GM23338 (cell line): ENCODE results near the gene HEBP1.

Source experiments
- CREB1 ChIP-seq: fragments of 250-450 bp; sonication (Bioruptor Pico); IDR thresholded peaks from 2 replicates; pipeline ENCODE4 v1.5.0; 2020; ENCODE audit warnings: low read depth, mild to moderate bottlenecking, moderate library complexity
- CTCF ChIP-seq, 2 experiments: fragments of 200-600 bp in 1 of 2; sonication (generic) in 1 of 2; conservative IDR thresholded peaks; 2 replicates each; pipeline versions ENCODE4 v1.5.1 to v1.6.1; 2016 to 2017; ENCODE audit warnings: antibody characterized with exemption in 2 of 2, low read depth in 2 of 2, mild to moderate bottlenecking in 2 of 2, moderate library complexity in 1 of 2
- ETS1 ChIP-seq: IDR thresholded peaks from 2 replicates; pipeline ENCODE4 v1.6.1; 2016; ENCODE audit warnings: antibody characterized with exemption
- EZH2 ChIP-seq: fragments of 200-600 bp; sonication (generic); IDR thresholded peaks from one replicate; pipeline ENCODE4 v1.8.0; 2017; ENCODE audit warnings: antibody characterized with exemption, mild to moderate bottlenecking, low read depth; ENCODE audit not compliant: unreplicated experiment
- EZH2phosphoT487 ChIP-seq: fragments of 200-600 bp; sonication (generic); IDR thresholded peaks from one replicate; pipeline ENCODE4 v1.8.1; 2018; ENCODE audit warnings: antibody characterized with exemption; ENCODE audit not compliant: unreplicated experiment
- POLR2AphosphoS5 ChIP-seq: IDR thresholded peaks from 2 replicates; pipeline ENCODE4 v1.6.1; 2016; ENCODE audit warnings: antibody characterized with exemption, low read depth
- REST ChIP-seq: IDR thresholded peaks from one replicate; pipeline ENCODE4 v1.6.1; 2018; ENCODE audit warnings: antibody characterized with exemption; ENCODE audit not compliant: unreplicated experiment
- ZNF331 ChIP-seq: fragments of 250-450 bp; sonication (Bioruptor Pico); IDR thresholded peaks from 2 replicates; pipeline ENCODE4 v1.5.0; 2020; ENCODE audit warnings: low read depth, mild to moderate bottlenecking, moderate library complexity

DNA sequence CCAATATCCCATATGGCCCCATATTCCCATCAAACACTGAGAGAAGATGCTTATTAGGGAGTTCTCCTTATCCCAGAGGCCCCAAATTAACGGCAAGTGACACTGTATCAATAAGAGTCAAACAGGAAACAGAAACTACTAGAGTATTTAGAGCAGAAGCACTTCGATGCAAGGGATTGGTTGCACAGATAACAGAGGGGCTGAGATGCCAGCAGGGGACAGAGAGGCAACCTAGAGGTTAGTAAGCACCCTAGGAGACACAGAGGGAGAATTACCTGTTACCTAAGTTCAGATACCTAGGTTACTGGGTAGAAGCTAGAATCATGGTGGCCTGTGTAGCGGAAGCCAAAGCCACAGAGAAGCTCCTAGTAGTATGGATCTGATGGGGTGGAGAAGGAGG is 2.9 kb downstream of the HEBP1 start:
- TF ChIP-seq CTCF (conservative IDR thresholded peaks at IDR 0.05; ENCODE audit: low read depth in 2 of 2) (no peak), POLR2AphosphoS5 (no peak), REST (no peak), EZH2 (no peak), ZNF331 (CRISPR knock-in tag) (no peak), ETS1 (no peak), CREB1 (CRISPR knock-in tag) (no peak), EZH2phosphoT487 (no peak)
